PC-3 (cell line): Measurements from ENCODE around the gene ACTR3C. TPM values are rescaled to one million over a fixed set of nuclear protein-coding genes. Genes with fewer than 3 reads are reported as not detected.
"Not testable (repeated sequence)": the region's sequence is repeated elsewhere in the genome, so short reads cannot be mapped to it uniquely, and the experiment has no call there.

Experiments used
- ATAC-seq: fragments of 200-7000 bp; cut with Tn5 transposase; 2 replicates; pipeline ENCODE4 v1.9.1; 2020; ENCODE audit warnings: mild to moderate bottlenecking, moderate library complexity
- BruUV-seq: library from RNA; stranded (reverse); fragments of 400-500 nt; replicated peaks from 2 replicates; lab custom pipeline; 2021; lab: Mats Ljungman, UMichigan
- CTCF ChIA-PET: fragments of 300-600 bp; sonication (Branson Sonifier 250); formaldehyde crosslinking; loops from one replicate; lab custom pipeline; 2022; ENCODE audit warnings: antibody characterized with exemption; lab: Charles Lee
- POLR2A ChIA-PET: fragments of 300-600 bp; sonication (Branson Sonifier 250); formaldehyde crosslinking; loops from one replicate; lab custom pipeline; 2022; ENCODE audit warnings: antibody characterized with exemption; ENCODE audit not compliant: unreplicated experiment; lab: Charles Lee
- DNase-seq: peaks from one replicate; pipeline ENCODE4 v3.0.0-alpha.2; 2015
- H2AFZ ChIP-seq: fragments of 300-600 bp; sonication (generic); 2 replicates; pipeline ENCODE4 v1.6.0; 2016; ENCODE audit warnings: antibody characterized with exemption, low read length
- H3F3A ChIP-seq: fragments of 300-600 bp; sonication (generic); one replicate; pipeline ENCODE4 v1.6.0; 2017; ENCODE audit warnings: antibody characterized with exemption, low read length, control low read depth, mild to moderate bottlenecking; ENCODE audit not compliant: unreplicated experiment
- H3K27ac ChIP-seq: fragments of 300-600 bp; sonication (generic); 2 replicates; pipeline ENCODE4 v1.5.1; 2016; ENCODE audit warnings: mild to moderate bottlenecking, low read length
- H3K27me3 ChIP-seq: fragments of 300-600 bp; sonication (generic); 2 replicates; pipeline ENCODE4 v1.6.1; 2016; ENCODE audit warnings: low read length, mixed read lengths
- H3K36me3 ChIP-seq: fragments of 300-600 bp; sonication (generic); 2 replicates; pipeline ENCODE4 v1.6.1; 2016; ENCODE audit warnings: low read depth, mixed run types, low read length, mixed read lengths
- H3K4me1 ChIP-seq: fragments of 300-600 bp; sonication (generic); 2 replicates; pipeline ENCODE4 v1.5.1; 2016; ENCODE audit warnings: low read length; ENCODE audit not compliant: insufficient read depth
- H3K4me2 ChIP-seq: fragments of 300-600 bp; sonication (generic); 2 replicates; pipeline ENCODE4 v1.6.0; 2016; ENCODE audit warnings: low read length
- H3K4me3 ChIP-seq: fragments of 300-600 bp; sonication (generic); 2 replicates; pipeline ENCODE4 v1.5.1; 2016; ENCODE audit warnings: mild to moderate bottlenecking, low read length, mixed read lengths
- H3K79me2 ChIP-seq: fragments of 300-600 bp; sonication (generic); 2 replicates; pipeline ENCODE4 v1.6.1; 2017; ENCODE audit warnings: low read length, mixed read lengths
- H3K9ac ChIP-seq: fragments of 300-600 bp; sonication (generic); 2 replicates; pipeline ENCODE4 v1.6.0; 2016; ENCODE audit warnings: mild to moderate bottlenecking, low read length
- H3K9me2 ChIP-seq: fragments of 300-600 bp; sonication (generic); replicated peaks from 2 replicates; pipeline ENCODE4 v1.6.1; 2016; ENCODE audit warnings: mixed run types, low read length, mixed read lengths
- H3K9me3 ChIP-seq: fragments of 300-600 bp; sonication (generic); 2 replicates; pipeline ENCODE4 v1.6.1; 2016; ENCODE audit warnings: low read length, mixed read lengths
- H4K20me1 ChIP-seq: fragments of 300-600 bp; sonication (generic); 2 replicates; pipeline ENCODE4 v1.6.1; 2016; ENCODE audit warnings: low read length, mixed read lengths
- intact Hi-C: fragments of 100-400 bp; cut with micrococcal nuclease; formaldehyde crosslinking; loops from 2 replicates; pipeline ENCODE4 v1.9.0; 2023
- total RNA-seq: library from RNA; depleted of rRNA; stranded (reverse); fragments of >200 nt; gene quantifications from 2 replicates; pipeline ENCODE4 v1.2.3, GENCODE V29; 2014; rRNA removed

ACTR3C gene
- total RNA-seq, 1 experiment from 2014 or later, result 10.8 TPM

DNA sequence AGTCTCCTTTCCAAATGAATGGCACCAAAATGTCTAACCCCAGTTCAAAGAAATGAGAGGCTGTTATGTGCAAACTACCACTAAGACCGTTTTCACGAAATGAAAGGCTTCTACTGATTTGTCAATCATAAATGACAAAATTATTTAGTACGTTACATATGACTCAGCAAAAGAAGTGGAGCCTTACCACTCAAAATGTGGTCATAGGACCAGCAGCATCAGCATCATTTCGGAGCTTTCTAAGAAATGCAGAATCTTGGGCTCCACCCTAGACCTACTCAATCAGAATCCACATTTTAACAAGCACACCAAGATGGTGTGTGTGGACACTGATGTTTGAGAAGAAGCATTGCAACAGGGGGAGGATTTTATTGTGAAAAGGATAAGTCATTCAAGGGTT, 120.5 kb downstream of the ACTR3C start:
- H3K4me3 ChIP-seq, ATAC-seq, H3K36me3 ChIP-seq, H3K9me2 ChIP-seq, H3K4me2 ChIP-seq, DNase-seq, POLR2A ChIA-PET, H3K9me3 ChIP-seq, H3F3A ChIP-seq, H3K79me2 ChIP-seq, H3K4me1 ChIP-seq, H3K27me3 ChIP-seq, intact Hi-C loops, H3K27ac ChIP-seq, BruUV-seq, H4K20me1 ChIP-seq, H2AFZ ChIP-seq, CTCF ChIA-PET, H3K9ac ChIP-seq: not testable (repeated sequence)

Other genes starting within 250 kb of the ACTR3C start
- gene LRRC61, start 190 bp downstream of the ACTR3C start, total RNA-seq, result 15.1 and 16.4 TPM in 2 replicates
- gene RARRES2, start 18.1 kb upstream of the ACTR3C start, total RNA-seq, result 1.6 TPM in 1 of 2 replicates, not detected in the other
- 124 and 153 TPM in 2 replicates for gene REPIN1, start 45.3 kb upstream of the ACTR3C start, total RNA-seq
- gene ZNF775, start 55.8 kb upstream of the ACTR3C start, total RNA-seq, result 3.7 and 4.7 TPM in 2 replicates
- not detected in 2 replicates for gene GIMAP8, start 127.1 kb upstream of the ACTR3C start, total RNA-seq
- gene GIMAP7, start 191.3 kb upstream of the ACTR3C start, total RNA-seq, result not detected in 2 replicates
- not detected in 2 replicates for gene GIMAP4, start 243.8 kb upstream of the ACTR3C start, total RNA-seq